ENCODE data around the gene LRSAM1. TPM values are rescaled to one million over a fixed set of nuclear protein-coding genes. Genes with fewer than 3 reads are reported as not detected.

Gene LRSAM1
- total RNA-seq, 6 donors from 2014 or later, result 12.9 to 77.5 (median 25.4) TPM

GRCh38 chr9:127428348-127428747 is 23.0 kb upstream of the LRSAM1 start:
- Histone ChIP-seq H3K27me3 (no peaks in the 10 kb centered on the region), H3K9me3 (no peaks in the 10 kb centered on the region), H3K4me1 (peaks cover 14 to 27% (median 14%) of the 10 kb centered on the region in 4 donors), H3K36me3 (peaks cover 0 to 42% (median 27%) of the 10 kb centered on the region in 4 donors), H3K27ac (no peak overlapping the region), H3K4me3 (no peak overlapping the region)
- no peak for ATAC-seq (ENCODE audit: low FRiP score in 2 of 2)
- WGBS, 2 donors, result 91 to 92% methylated on average over 3 of the region's 3 CpGs
- no peak for DNase-seq
- TF ChIP-seq POLR2AphosphoS5 (IDR thresholded peaks at IDR 0.05) (no peak), POLR2A (IDR thresholded peaks at IDR 0.05) (no peak), EP300 (IDR thresholded peaks at IDR 0.05) (no peak), CTCF (IDR thresholded peaks at IDR 0.05) (no peak)

- no peak for TF ChIP-seq EP300 (IDR thresholded peaks at IDR 0.05)
- no peak for TF ChIP-seq POLR2AphosphoS5 (IDR thresholded peaks at IDR 0.05)
- TF ChIP-seq CTCF (IDR thresholded peaks at IDR 0.05), result no peak
- TF ChIP-seq POLR2A (IDR thresholded peaks at IDR 0.05), result no peak
- no peak for ATAC-seq (ENCODE audit: low FRiP score in 2 of 2)
- peaks cover 4 to 16% (median 6%) of the 10 kb centered on the region in 4 donors for H3K4me1 ChIP-seq
- peaks cover 7 to 63% (median 46%) of the 10 kb centered on the region in 4 donors for H3K36me3 ChIP-seq
- 94 to 96% methylated on average over 8 of the region's 8 CpGs for WGBS, 2 donors
- H3K4me3 ChIP-seq, result no peak overlapping the region
- no peak for DNase-seq
- H3K9me3 ChIP-seq, result no peaks in the 10 kb centered on the region
- H3K27me3 ChIP-seq, result no peaks in the 10 kb centered on the region
- H3K27ac ChIP-seq, result no peak overlapping the region
Observed at GRCh38 chr9:127430415-127430814, 20.9 kb upstream of the LRSAM1 start.

GRCh38 chr9:127437497-127438264 is 13.6 kb upstream of the LRSAM1 start:
- 82 to 91% methylated on average over 12 of the region's 12 CpGs for WGBS, 2 donors

GRCh38 chr9:127438394-127438793 is 12.9 kb upstream of the LRSAM1 start:
- Histone ChIP-seq H3K27ac (no peak overlapping the region), H3K36me3 (peaks cover 42 to 100% (median 85%) of the 10 kb centered on the region in 4 donors), H3K27me3 (no peaks in the 10 kb centered on the region), H3K4me3 (no peak overlapping the region), H3K9me3 (no peaks in the 10 kb centered on the region), H3K4me1 (no peaks in the 10 kb centered on the region)
- DNase-seq (no peak), ATAC-seq (ENCODE audit: low FRiP score in 2 of 2) (no peak)
- no peak for TF ChIP-seq EP300 (IDR thresholded peaks at IDR 0.05)
- TF ChIP-seq POLR2A (IDR thresholded peaks at IDR 0.05), result no peak
- TF ChIP-seq POLR2AphosphoS5 (IDR thresholded peaks at IDR 0.05), result no peak
- TF ChIP-seq CTCF (IDR thresholded peaks at IDR 0.05), result no peak
- 92 to 93% methylated on average over 9 of the region's 9 CpGs for WGBS, 2 donors

More at GRCh38 chr9:127437497-127438264, 13.6 kb upstream of the LRSAM1 start:
- Histone ChIP-seq H3K4me1 (no peaks in the 10 kb centered on the region), H3K27me3 (no peaks in the 10 kb centered on the region), H3K36me3 (peaks cover 39 to 99% (median 86%) of the 10 kb centered on the region in 4 donors), H3K4me3 (no peak overlapping the region), H3K27ac (no peak overlapping the region), H3K9me3 (no peaks in the 10 kb centered on the region)
- no peak for DNase-seq
- ATAC-seq (ENCODE audit: low FRiP score in 2 of 2), result no peak
- TF ChIP-seq CTCF (IDR thresholded peaks at IDR 0.05) (no peak), EP300 (IDR thresholded peaks at IDR 0.05) (no peak), POLR2A (IDR thresholded peaks at IDR 0.05) (no peak), POLR2AphosphoS5 (IDR thresholded peaks at IDR 0.05) (no peak)

Data from upper lobe of left lung (tissue), 6 donors.